Spinal cord (tissue), 10 donors: Measurements from ENCODE around the gene GGPS1. TPM values are rescaled to one million over a fixed set of nuclear protein-coding genes. Genes with fewer than 3 reads are reported as not detected.
"Not testable (repeated sequence)": the region's sequence is repeated elsewhere in the genome, so short reads cannot be mapped to it uniquely, and the experiment has no call there.

Experiments used
- DNase-seq, 6 donors: peaks; one replicate each; pipeline versions ENCODE4 v3.0.0 to v3.0.0-alpha.2; 2013 to 2015; ENCODE audit warnings: low spot score in 6 of 6, low read depth in 4 of 6
- H3K27ac ChIP-seq: one replicate; pipeline ENCODE4 v1.5.1; 2013; ENCODE audit warnings: low read depth, low read length, control low read depth
- H3K27me3 ChIP-seq: one replicate; pipeline ENCODE4 v1.6.1; 2013; ENCODE audit warnings: low read length; ENCODE audit not compliant: control insufficient read depth, insufficient read depth
- H3K36me3 ChIP-seq: one replicate; pipeline ENCODE4 v1.6.1; 2013; ENCODE audit warnings: low read length; ENCODE audit not compliant: control insufficient read depth, insufficient read depth
- H3K4me1 ChIP-seq: one replicate; pipeline ENCODE4 v1.6.1; 2013; ENCODE audit warnings: low read length; ENCODE audit not compliant: control insufficient read depth, insufficient read depth
- H3K4me3 ChIP-seq: one replicate; pipeline ENCODE4 v1.5.1; 2013; ENCODE audit warnings: low read depth, low read length, control low read depth
- H3K9me3 ChIP-seq: one replicate; pipeline ENCODE4 v1.6.1; 2013; ENCODE audit warnings: low read length; ENCODE audit not compliant: control insufficient read depth, insufficient read depth
- WGBS: methylation state at CpG from one replicate; pipeline ENCODE4 v1.1.5; 2013; ENCODE audit warnings: missing lambda C conversion rate; ENCODE audit not compliant: insufficient coverage; 5-methylcytosine and 5-hydroxymethylcytosine counted together
- polyA plus RNA-seq, 2 donors: library from polyadenylated mRNA; unstranded; fragments of 120-200 nt; gene quantifications; one replicate each; pipeline ENCODE4 v1.2.1, GENCODE V29; 2013; ENCODE audit not compliant: insufficient read length in 2 of 2
- small RNA-seq: library from RNA; depleted of rRNA; stranded (forward); fragments of <200 nt; gene quantifications from one replicate; pipeline ENCODE3, GENCODE V24; 2014; ENCODE audit warnings: low replicate concordance
- total RNA-seq, 2 donors: library from RNA; depleted of rRNA in 1 of 2; stranded (reverse); fragments of 120-200 nt in 1 of 2; fragments of >200 nt in 1 of 2; gene quantifications; one replicate each; pipeline versions ENCODE4 v1.2.3 to v1.2.4, GENCODE V29; 2013 to 2014
- donor health status: healthy.

The GGPS1 gene
- total and polyA plus RNA-seq, 4 donors = 42.7 to 73.8 (median 56.0) TPM

- peaks cover 17% of the 10 kb centered on the region for H3K36me3 ChIP-seq
- WGBS = no CpG with 5 or more reads among the region's 3 CpGs
- H3K27ac ChIP-seq, H3K9me3 ChIP-seq, H3K4me1 ChIP-seq, H3K27me3 ChIP-seq, H3K4me3 ChIP-seq, DNase-seq: not testable (repeated sequence)
Measured at GRCh38 chr1:235381955-235382739, 53.8 kb downstream of the GGPS1 start.

- not testable (repeated sequence) for H3K27me3 ChIP-seq, H3K4me1 ChIP-seq, H3K4me3 ChIP-seq, H3K36me3 ChIP-seq, H3K27ac ChIP-seq, H3K9me3 ChIP-seq, DNase-seq
- WGBS = no CpG with 5 or more reads among the region's 1 CpG
Measured at GRCh38 chr1:235385633-235386032, 57.3 kb downstream of the GGPS1 start.

DNA sequence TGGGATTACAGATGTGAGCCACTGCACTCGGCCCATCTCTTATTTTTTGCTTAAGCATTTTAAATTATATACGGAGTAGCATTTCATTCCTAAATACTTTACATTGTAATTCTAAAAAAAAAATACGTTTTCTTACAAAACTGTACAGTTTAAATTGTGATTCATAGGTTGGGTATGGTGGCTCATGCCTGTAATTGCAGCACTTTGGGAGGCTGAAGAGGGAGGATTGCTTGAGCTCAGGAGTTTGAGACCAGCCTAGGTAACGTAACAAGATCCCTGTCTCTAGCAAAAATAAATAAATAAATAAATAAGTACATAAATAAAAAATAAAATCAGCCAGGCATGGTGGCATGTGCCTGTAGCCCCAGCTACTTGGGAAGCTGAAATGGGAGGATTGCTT is 63.5 kb downstream of the GGPS1 start:
- Histone ChIP-seq H3K36me3 (no peaks in the 10 kb centered on the region), H3K4me1 (no peaks in the 10 kb centered on the region), H3K27ac (no peak overlapping the region), H3K9me3 (peaks cover 2% of the 10 kb centered on the region), H3K27me3 (no peaks in the 10 kb centered on the region), H3K4me3 (no peak overlapping the region)
- WGBS = no CpG with 5 or more reads among the region's 4 CpGs
- DNase-seq = no peak

Small RNA genes within 50 kb of the gene (small RNA-seq; reads per million reads assigned to genes)
- gene AL391994.1 = not detected

Other genes with a start within 250 kb of the GGPS1 start
- 100 to 1,000 TPM in 1 of 2 donors, 10 to 100 TPM in 1; 87.4 to 164 TPM for gene TOMM20, start 199.7 kb upstream of the GGPS1 start, total RNA-seq
- 100 to 1,000 TPM; 159 to 180 TPM for gene TOMM20, start 199.7 kb upstream of the GGPS1 start, polyA plus RNA-seq
- 10 to 100 TPM; 60.6 to 70.1 TPM for gene RBM34, start 167.3 kb upstream of the GGPS1 start, total RNA-seq
- gene RBM34, start 167.3 kb upstream of the GGPS1 start, polyA plus RNA-seq = 10 to 100 TPM; 76.2 to 88.6 TPM
- 10 to 100 TPM; 48.4 to 68.0 TPM for gene ARID4B, start 391 bp upstream of the GGPS1 start, total RNA-seq
- 10 to 100 TPM; 30.9 to 42.0 TPM for gene ARID4B, start 391 bp upstream of the GGPS1 start, polyA plus RNA-seq
- 10 to 100 TPM; 29.6 to 34.2 TPM for gene TBCE, start 38.9 kb downstream of the GGPS1 start, total RNA-seq
- gene TBCE, start 38.9 kb downstream of the GGPS1 start, polyA plus RNA-seq = 10 to 100 TPM; 48.8 to 51.5 TPM
- 10 to 100 TPM; 26.7 to 31.1 TPM for gene B3GALNT2, start 175.9 kb downstream of the GGPS1 start, total RNA-seq
- gene B3GALNT2, start 175.9 kb downstream of the GGPS1 start, polyA plus RNA-seq = 10 to 100 TPM; 10.1 to 16.1 TPM